Stimulated activated CD8-positive, alpha-beta memory T cell treated with anti-CD3 and anti-CD28 coated beads, Interleukin-4, amount 100 ng/mL, for 4 hours (primary cell): ENCODE measurements around the gene AKR1A1.
A peak's percentile ranks its signal among the peaks of the same experiment; 100 is the strongest.
"Not testable (repeated sequence)": the region's sequence is repeated elsewhere in the genome, so short reads cannot be mapped to it uniquely, and the experiment has no call there.

Experiments used
- DNase-seq, 2 donors: peaks; one replicate each; pipeline ENCODE4 v3.0.0-alpha.2; 2020; ENCODE audit warnings: low read depth in 2 of 2, low spot score in 1 of 2

The AKR1A1 gene

DNA sequence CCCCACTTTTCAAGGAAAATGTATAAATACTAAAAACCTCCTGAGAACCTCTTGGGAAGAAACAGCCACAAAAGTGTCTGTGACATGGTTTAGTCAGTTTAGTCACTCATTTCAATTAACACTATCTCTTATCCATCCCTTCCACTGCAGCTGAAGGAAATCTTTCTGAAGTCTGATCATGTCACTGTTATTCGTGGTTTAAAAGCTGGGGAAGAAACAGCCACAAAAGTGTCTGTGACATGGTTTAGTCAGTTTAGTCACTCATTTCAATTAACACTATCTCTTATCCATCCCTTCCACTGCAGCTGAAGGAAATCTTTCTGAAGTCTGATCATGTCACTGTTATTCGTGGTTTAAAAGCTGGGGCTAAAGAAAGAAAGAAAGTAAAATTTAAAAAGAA lies 27.1 kb upstream of the AKR1A1 start:
- DNase-seq, result not testable (repeated sequence)

DNA sequence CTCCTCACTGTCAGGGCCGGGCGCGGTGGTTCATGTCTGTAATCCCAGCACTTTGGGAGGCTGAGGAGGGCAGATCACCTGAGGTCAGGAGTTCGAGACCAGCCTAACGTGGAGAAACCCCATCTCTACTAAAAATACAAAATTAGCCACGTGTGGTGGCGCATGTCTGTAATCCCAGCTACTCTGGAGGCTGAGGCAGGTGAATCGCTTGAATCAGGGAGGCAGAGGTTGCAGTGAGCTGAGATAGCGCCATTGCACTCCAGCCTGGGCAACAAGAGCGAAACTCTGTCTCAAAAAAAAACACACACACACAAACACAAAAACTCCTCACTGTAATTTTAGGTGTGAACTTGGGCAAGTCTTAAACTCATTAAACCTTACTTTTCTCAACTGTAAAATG lies 26.7 kb upstream of the AKR1A1 start:
- not testable (repeated sequence) for DNase-seq

DNA sequence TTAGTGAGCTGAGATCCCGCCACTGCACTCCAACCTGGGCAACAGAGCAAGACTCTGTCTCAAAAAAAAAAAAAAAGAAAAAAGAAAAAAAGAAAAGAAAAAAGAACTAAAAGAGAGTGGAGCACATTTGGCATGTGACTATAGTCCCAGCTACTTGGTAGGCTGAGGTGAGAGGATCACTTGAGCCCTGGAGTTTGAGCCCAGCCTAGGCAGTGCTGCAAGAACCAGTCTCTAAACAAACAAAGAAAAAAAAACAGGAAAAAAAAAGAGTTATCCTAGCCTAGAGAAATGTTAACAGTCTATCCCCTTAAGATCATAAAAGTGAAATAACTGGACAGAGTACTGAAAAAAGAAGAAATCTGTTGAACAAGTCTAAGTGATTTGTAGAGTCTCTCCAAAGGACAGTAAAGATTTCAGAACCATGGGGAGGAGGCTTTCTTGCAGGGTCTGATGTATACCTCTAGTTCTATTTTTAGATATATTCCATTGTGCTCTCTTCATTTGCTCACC lies 24.4 kb upstream of the AKR1A1 start:
- DNase-seq, result no peak

DNA sequence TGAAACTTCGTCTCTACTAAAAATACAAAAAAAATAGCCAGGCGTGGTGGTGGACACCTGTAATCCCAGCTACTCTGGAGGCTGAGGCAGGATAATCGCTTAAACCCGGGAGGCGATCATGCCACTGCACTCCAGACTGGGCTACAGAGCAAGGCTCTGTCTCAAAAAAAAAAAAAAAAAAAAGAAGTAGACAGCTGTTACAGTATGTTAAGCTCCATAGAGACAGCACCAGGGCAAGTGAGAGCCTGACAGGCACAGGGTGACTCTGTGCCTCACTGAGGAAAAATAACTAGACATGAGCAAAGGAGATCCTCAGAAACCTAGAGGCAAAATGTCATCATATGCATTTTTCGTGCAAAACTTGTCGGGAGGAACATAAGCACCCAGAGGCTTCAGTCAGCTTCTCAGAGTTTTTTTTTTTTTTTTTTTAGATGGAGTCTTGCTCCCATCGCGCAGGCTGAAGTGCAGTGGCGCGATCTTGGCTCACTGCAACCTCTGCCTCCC lies 19.9 kb upstream of the AKR1A1 start:
- no peak for DNase-seq

DNA sequence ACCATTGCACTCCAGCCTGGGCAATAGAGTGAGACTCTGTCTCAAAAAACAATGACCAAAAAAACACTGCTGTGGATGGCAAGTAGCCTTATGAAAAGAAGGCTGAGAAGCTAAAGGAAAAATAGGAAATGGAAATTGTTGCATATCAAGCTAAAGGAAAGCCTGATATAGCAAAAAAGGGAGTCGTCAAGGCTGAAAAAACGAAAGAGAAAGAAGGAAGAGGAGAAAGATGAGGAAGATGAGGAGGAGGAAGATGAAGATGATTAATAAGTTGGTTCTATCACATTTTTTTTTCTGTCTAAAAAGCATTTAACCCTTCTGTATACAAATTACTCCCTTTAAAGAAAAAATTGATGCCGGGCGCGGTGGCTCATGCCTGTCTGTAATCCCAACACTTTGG lies 18.8 kb upstream of the AKR1A1 start:
- no peak for DNase-seq

DNA sequence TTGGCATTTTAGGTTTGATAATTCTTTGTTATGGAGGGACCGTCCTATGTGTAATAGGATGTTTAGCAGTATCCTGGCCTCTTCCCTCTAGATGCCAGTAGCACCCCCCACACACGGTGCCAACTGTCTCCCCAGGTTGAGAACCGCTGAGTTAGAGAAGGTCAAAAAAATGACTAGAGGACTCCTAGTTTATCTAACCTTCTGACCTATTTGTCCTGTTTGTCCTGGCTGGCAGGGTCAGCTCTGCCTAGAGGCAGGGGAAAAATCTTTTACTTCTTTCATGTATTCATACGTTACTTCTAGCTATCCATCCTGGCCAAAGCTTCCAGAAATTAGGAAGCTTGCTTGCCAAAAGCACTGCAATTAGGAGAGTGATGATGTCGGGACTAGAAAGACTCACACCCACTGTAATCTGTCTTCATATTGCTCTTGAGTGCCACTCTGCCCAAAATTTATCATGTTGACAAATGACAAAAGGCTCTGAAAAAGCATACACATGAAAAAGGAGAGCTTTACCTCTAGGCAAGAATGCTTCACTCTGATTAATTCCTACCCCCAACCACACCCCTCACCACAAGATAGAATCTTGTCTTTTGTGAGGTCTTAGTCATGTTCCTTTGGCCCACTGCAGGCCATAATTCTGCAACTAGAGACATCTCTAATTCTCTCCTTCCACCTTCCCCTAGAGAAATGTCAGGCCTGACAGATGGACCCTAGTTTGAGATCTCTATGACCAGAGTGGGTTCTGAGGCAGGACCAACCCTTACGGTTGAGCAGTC lies 14.4 kb upstream of the AKR1A1 start:
- DNase-seq, result no peak

DNA sequence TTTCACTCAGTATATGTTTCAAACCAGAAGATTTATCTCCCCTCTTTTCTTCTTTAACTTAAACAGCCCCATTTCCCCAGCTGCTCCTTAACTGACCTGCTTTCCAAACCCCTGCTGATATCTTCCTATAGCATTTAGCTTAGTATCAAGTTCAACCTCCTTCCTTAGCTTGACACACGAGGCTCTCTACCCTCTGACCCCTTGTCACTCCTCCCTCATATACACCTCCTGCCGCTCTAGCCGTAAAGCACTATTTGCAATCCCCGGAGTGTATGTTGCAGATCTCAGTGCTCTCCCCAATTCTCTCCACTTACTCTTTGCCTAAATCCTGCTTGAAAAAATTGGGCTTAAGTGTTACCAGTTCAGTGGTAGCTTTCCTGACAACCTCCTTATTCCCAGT lies 13.7 kb upstream of the AKR1A1 start:
- no peak for DNase-seq

DNA sequence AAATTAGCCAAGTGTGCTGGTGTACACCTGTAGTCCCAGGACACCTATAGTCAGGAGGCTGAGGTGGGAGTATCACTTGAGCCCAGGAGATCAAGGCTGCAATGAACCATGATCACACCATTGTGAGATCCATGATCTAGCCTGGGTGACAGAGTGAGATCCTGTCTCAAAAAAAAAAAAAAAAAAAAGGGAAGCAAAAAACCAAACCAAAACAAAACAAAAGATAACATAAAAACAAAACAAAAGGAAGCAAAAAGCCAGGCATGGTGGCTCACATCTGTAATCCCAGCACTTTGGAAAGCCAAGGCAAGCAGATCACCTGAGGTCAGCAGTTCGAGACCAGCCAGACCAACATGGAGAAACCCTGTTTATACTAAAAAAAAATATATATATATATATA lies 9.4 kb upstream of the AKR1A1 start:
- DNase-seq, result no peak

DNA sequence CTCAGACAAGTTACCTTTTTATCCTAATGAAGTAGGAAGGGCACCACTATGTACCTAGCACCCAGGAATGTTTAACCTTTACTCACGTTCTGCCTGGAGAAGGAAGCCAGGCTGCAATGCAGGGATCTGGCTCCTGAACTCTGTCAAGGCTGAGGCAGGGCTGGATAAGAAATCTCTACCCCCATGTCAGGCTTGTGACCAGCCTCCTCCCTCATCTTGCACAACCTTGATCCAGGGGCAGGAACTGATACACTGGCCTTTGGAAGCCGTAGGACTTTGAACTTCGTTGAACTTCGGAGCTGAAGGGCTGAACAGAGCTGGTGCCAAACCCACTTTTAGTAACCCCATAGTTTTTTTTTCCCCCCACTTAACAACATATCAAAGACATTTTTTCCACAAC lies 8.0 kb upstream of the AKR1A1 start:
- DNase-seq, result no peak

DNA sequence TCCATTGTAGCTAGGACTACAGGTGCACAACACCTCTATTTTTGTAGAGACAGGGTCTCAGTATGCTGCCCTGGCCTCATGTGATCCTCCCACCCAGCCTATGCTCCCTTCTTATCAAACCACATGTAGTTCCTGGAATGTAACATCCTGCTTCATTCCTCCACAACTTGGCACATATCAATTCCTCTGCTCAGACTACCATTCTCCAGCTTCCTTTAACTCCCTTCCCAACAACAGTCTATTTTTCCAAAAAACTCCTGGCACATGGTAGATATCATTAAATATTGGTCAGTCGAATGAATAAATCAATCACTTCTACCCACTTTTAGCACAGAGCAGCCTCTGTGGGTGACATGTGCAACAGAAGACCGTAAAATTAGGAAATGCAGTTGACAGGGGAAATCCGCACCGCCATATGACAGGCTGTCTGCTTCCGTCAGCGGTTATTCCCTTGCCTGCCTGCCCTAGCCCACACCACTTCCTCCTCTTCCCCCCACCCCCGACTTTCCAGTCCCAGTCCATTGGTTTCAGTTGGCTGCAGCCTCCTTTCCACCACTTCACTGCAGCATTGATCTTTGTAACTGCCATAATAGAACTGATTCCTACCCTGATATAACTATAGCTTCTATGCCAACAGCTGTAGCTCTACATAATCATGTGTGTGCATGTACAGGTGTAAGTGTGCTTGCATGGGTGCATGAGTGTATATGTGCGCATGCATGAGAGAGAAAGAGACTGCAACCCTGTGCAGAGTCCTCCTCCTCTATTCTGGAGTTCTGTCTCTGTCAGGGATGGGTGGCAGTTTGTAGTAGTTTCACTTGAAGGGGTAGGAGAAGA lies 6.8 kb upstream of the AKR1A1 start:
- DNase-seq, result peak; percentile 45 to 68

DNA sequence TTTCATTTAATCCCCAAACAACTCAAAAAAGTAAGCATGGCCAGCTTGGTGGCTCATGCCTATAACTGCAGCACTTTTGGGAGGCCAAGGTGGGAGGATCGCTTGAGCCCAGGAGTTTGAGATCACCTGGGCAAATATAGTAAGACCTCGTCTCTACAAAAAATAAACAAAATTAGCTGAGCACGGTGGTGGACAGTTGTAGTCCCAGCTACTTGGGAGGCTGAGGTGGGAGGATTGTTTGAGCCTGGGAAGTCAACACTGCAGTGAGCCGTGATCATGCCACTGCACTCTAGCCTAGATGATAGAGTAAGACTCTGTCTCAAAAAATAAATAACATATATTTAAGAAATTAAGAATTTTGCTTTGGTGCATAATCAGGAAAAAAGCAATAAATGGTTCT lies 6.1 kb upstream of the AKR1A1 start:
- no peak for DNase-seq

DNA sequence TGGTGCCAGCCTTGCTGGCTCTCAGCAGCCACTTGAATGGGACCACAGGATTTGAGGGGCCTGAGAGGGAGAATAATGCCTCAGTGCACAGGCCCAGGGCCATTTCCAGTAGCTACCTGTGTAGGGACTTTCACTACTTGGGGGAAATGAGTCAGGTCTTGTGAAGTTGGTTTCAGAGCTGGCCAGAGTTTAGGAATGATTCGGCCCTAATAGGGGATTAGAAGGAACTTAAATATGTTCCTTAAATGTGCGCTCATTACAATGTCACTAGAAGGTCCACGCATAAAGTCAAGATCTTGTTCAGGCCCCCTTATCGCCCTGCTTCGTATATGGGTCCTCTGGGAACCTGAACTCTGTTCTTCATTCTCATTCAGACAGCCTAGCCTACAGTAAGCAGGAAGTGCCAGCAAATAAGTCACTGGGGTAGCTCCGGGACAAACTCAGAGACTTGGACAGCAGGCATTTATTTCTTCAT lies 5.6 kb upstream of the AKR1A1 start:
- no peak for DNase-seq

DNA sequence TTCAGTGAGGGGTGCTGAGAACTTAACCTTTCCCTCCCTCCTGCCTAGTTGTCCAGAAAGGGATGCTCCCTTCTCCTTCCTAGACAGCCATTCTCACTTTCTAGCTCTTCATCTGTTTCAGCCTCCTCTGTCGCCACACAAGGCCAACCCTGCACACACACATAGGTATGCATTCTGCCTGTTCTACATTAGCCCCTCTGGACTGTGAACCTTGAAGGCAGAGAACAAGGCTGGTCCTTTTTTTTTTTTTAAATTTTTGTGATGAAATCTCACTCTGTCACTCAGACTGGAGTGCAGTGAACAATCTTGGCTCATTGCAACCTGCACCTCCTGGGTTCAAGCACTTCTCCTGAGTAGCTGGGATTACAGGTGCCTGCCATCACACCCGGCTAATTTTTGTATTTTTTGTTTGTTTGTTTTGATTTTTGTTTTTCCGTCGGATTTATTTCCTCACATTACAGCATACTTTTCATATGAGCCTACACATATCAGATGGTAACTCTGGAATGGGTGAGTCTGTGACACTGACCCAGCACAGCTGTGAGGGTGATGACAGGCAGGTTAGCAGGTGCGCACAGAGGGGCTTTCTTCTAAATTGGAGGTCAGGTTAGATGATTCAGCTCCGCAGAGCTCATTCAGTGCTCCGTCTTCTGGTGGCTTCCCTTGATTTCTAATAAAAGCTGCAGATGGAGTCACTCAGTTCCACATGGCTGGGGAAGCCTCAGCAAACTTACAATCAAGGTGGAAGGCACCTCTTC lies 4.9 kb upstream of the AKR1A1 start:
- no peak for DNase-seq

DNA sequence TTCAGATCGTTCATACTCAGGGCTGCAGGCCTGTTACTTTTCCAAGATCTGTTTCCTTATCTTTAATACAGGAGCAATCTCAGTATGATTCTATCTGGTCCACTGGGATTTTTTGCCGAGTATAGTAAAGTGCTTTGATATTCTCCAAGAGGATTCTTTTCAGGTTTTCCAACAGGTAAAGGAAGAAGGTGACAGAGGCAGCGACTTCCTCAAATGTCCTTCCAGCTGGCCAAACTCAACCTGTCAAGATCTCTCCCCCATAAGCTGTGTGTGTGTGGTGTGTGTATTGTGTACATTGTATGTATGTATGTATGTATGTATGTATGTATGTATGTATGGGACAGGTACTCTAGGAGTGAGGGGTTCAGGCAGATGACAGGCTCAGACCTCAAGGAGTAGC lies 1.1 kb downstream of the AKR1A1 start:
- no peak for DNase-seq

DNA sequence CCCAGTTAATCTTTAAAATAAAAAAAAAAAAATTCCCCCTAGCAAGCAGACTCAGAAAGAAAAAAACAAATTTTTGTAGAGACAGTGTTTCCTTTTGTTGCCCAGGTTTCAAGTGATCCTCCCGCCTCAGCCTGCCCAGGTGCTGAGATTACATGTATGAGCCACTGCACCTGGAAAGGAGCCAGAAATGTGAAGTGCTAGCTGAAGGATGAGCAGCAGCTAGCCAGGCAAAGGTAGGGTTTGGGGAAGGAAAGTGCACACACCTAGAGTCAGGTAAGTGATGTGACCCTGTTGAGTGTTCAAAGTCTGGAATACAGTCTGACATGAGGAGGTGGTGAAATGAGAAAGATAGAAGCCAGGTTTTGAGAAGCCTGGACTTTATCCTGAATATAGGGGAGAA lies 1.7 kb downstream of the AKR1A1 start:
- DNase-seq, result no peak

DNA sequence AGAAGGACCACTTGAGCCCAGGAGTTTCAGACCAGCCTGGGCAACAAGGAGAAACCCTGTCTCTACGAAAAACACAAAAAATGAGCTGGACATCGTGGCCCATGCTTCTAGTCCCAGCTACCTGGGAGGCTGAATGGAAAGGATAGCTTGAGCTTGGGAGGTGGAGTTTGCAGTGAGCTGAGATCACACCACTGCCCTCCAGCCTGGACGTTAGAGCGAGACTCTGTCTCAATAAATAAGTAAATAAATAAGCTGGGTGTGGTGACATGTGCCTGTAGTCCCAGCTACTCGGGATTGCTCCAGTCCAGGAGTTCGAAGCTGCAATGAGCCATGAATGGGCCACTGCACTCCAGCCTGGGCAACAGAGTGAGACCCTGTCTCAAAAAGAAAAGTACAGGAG lies 3.6 kb downstream of the AKR1A1 start:
- DNase-seq, result no peak

DNA sequence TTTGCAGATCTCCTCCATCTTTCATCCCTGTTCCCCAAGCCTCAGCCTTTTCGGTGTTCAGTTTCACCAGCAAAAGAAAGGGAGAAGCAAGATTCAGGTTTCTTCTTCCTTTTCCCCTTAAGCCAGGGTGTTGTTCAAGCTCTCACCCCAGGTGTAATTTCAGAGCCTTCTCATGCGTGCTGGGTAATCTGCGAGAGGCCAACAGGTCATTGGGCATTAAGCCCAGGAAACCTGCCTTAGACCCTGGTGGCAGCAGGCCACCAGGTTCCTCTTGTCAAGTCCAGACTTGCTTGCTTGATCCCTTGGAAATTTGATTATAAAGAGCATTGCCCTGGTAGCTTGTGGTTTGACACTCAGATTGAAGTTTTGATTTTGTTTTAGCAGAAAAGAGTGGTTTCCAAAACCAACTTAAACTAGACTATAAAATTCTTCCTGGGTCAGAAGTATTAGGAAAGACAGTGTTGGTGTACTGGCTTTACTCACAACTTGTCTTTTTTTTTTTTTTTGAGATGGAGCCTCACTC lies 6.9 kb downstream of the AKR1A1 start:
- no peak for DNase-seq

DNA sequence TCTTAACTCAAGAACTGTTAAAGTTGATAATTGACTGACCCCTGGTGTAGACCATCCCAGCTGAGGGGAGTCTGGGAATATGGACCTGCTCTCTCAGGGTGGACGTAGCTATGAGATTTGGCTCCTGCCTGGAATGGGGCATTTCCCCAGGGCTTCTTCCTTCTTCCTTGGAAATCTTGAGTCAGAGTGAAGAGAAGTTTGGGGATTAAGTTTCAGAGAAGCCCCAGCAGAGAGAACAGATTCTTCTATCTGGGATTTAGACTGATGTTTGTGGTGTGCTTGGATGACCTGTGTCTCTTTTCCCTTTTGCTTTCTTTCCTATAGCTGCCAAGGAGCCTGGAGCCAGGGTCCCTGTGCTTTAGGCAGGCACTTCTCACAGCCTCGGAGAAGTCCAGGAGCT lies 13.2 kb downstream of the AKR1A1 start:
- DNase-seq, result no peak

DNA sequence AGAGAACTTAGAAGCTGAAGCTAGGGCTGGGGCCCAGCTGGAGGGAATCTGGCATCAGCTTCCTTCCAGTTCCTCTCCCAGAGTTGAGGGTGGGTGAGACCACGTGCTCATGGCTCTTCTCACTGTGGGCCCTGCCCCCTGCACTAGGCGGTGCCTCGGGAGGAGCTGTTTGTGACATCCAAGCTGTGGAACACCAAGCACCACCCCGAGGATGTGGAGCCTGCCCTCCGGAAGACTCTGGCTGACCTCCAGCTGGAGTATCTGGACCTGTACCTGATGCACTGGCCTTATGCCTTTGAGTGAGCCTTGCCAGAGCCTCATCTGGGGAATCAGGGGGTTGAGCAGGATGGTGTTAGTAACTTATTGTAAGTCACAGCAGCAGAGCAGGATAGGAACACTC lies 16.1 kb downstream of the AKR1A1 start:
- DNase-seq, result no peak

DNA sequence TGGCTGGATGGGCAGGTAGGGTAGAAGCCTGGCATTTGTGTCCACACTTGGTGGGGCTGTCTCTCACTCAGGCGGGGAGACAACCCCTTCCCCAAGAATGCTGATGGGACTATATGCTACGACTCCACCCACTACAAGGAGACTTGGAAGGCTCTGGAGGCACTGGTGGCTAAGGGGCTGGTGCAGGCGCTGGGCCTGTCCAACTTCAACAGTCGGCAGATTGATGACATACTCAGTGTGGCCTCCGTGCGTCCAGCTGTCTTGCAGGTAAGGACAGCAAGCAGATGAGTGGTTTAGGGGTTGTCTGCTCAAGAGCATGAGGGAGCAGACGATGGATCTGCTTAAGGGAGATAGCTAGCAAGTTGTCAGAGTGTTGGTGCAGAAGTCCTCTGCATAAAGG lies 17.3 kb downstream of the AKR1A1 start:
- no peak for DNase-seq

DNA sequence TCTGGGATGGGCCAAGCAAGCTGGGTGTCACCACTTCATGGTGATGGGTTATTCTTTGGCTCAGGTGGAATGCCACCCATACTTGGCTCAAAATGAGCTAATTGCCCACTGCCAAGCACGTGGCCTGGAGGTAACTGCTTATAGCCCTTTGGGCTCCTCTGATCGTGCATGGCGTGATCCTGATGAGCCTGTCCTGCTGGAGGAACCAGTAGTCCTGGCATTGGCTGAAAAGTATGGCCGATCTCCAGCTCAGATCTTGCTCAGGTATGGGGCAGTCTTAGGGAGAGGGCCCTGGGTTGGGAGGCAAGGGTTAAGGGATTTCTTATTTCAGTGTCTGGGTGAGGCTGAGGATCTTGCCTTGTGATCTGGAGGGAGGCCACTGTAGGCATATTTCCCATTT lies 17.8 kb downstream of the AKR1A1 start:
- DNase-seq, result no peak
